Esophagus muscularis mucosa (tissue), 4 donors: ENCODE results near the gene DYNLL2. TPM values are rescaled to one million over a fixed set of nuclear protein-coding genes. Genes with fewer than 3 reads are reported as not detected.

ENCODE experiments used
- DNase-seq: peaks from one replicate; pipeline ENCODE4 v3.0.0-alpha.2; 2017; ENCODE audit errors: extremely low spot score
- H3K27ac ChIP-seq, 4 donors: fragments of 200-600 bp; sonication (generic); replicated peaks in 1 of 4; 1 replicate in 3 of 4; 2 replicates in 1 of 4; pipeline ENCODE4 v1.5.1; 2016 to 2019; ENCODE audit warnings: mild to moderate bottlenecking in 1 of 4
- H3K27me3 ChIP-seq, 4 donors: fragments of 200-600 bp; sonication (generic); one replicate each; pipeline versions ENCODE4 v1.5.1 to v1.6.0; 2016 to 2019
- H3K36me3 ChIP-seq, 4 donors: fragments of 200-600 bp; sonication (generic); one replicate each; pipeline ENCODE4 v1.5.1; 2016 to 2019
- H3K4me1 ChIP-seq, 4 donors: fragments of 200-600 bp; sonication (generic); one replicate each; pipeline ENCODE4 v1.5.1; 2016 to 2019
- H3K4me3 ChIP-seq, 4 donors: fragments of 200-600 bp; sonication (generic); 1 replicate in 2 of 4; 2 replicates in 2 of 4; pipeline ENCODE4 v1.5.1; 2016 to 2019; ENCODE audit warnings: mild to moderate bottlenecking in 4 of 4, moderate library complexity in 1 of 4
- H3K9me3 ChIP-seq, 4 donors: fragments of 200-600 bp; sonication (generic); 1 replicate in 3 of 4; 2 replicates in 1 of 4; pipeline ENCODE4 v1.5.1; 2016 to 2019
- EP300 ChIP-seq: sonication (generic); formaldehyde crosslinking; IDR thresholded peaks from one replicate; pipeline ENCODE4 v1.6.1; 2017; ENCODE audit warnings: antibody characterized with exemption
- POLR2A ChIP-seq: fragments of 450-650 bp; IDR thresholded peaks from one replicate; pipeline ENCODE4 v1.6.1; 2017; ENCODE audit warnings: antibody characterized with exemption, moderate library complexity, mild to moderate bottlenecking, low read depth
- POLR2AphosphoS5 ChIP-seq, 2 donors: sonication (generic); formaldehyde crosslinking; IDR thresholded peaks; one replicate each; pipeline ENCODE4 v1.6.1; 2017; ENCODE audit warnings: antibody characterized with exemption in 2 of 2
- WGBS: methylation state at CpG from one replicate; pipeline ENCODE4 v1.1.5; 2018; 5-methylcytosine and 5-hydroxymethylcytosine counted together
- intact Hi-C: fragments of 100-400 bp; cut with DNase I; formaldehyde crosslinking; loops from one replicate; pipeline ENCODE4 v1.15.1; 2023
- total RNA-seq, 4 donors: library from RNA; depleted of rRNA; stranded (reverse); fragments of >200 nt; gene quantifications; one replicate each; pipeline versions ENCODE4 v1.1.0 to v1.2.1, GENCODE V29; 2016
- TF ChIP-seq, protein P1 (sequence below), 3 experiments: fragments of 200-600 bp in 2 of 3; fragments of 450-650 bp in 1 of 3; sonication (generic) in 2 of 3; IDR thresholded peaks; one replicate each; pipeline ENCODE4 v1.5.1; 2017 to 2019; ENCODE audit warnings: antibody characterized with exemption in 3 of 3, mild to moderate bottlenecking in 2 of 3, moderate library complexity in 1 of 3

Gene DYNLL2
- total RNA-seq, 4 donors from 2014 or later: 22.2 to 37.0 (median 36.3) TPM

DNA sequence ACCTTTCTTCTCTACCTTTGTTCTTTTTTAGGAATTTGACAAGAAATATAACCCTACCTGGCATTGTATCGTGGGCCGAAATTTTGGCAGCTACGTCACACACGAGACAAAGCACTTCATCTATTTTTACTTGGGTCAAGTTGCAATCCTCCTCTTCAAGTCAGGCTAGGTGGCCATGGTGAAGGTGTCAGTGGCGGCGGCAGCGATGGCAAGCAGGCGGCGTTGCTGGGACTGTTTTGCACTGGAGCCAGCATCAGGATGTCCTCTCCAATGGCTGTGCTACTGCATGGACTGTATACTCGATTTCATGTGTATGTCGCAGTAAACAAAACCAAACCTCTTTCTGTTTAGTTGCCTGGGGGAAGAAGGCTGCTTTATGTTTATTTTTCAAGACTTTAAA lies 5.9 kb downstream of the DYNLL2 start:
- TF ChIP-seq POLR2AphosphoS5 (IDR thresholded peaks at IDR 0.05) (no peak), POLR2A (no peak), EP300 (no peak)
- TF ChIP-seq, protein P1, sequence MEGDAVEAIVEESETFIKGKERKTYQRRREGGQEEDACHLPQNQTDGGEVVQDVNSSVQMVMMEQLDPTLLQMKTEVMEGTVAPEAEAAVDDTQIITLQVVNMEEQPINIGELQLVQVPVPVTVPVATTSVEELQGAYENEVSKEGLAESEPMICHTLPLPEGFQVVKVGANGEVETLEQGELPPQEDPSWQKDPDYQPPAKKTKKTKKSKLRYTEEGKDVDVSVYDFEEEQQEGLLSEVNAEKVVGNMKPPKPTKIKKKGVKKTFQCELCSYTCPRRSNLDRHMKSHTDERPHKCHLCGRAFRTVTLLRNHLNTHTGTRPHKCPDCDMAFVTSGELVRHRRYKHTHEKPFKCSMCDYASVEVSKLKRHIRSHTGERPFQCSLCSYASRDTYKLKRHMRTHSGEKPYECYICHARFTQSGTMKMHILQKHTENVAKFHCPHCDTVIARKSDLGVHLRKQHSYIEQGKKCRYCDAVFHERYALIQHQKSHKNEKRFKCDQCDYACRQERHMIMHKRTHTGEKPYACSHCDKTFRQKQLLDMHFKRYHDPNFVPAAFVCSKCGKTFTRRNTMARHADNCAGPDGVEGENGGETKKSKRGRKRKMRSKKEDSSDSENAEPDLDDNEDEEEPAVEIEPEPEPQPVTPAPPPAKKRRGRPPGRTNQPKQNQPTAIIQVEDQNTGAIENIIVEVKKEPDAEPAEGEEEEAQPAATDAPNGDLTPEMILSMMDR (IDR thresholded peaks at IDR 0.05): no peak
- intact Hi-C loops: no loop called here
- H3K36me3 ChIP-seq: peaks cover 44 to 82% (median 71%) of the 10 kb centered on the region in 4 donors
- H3K4me3 ChIP-seq: no peak overlapping the region
- peak; percentile 50 for DNase-seq
- no peaks in the 10 kb centered on the region for H3K9me3 ChIP-seq
- peaks cover 42 to 66% (median 57%) of the 10 kb centered on the region in 4 donors for H3K4me1 ChIP-seq
- WGBS: 80% methylated on average over 11 of the region's 11 CpGs
- H3K27me3 ChIP-seq: no peaks in the 10 kb centered on the region
- H3K27ac ChIP-seq: no peak overlapping the region

DNA sequence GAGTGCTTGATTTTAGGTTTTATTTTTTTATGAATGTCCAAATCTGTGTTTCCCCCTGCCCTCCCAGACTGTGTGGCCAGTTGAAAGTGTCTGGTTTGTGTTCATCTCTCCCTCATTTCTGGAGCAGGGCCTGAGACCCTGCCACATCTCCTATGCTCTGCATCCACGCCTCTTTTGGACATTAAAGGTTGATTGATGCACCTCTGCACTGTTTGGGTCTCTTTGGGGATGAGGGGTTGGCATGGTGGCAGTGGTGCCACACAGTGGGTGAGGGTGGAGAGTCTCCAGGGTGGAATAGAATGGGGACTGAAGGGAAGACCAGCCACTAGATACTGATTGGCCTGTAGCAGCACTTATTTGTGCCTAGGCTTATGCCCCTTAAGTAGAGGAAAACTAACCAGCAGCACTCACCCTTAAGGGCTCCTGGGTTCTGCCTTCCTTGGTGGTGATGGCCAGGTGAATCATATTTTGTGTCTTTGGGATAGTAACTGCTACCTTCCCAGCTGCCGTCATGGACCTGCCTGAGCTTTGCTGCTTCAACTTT lies 7.9 kb downstream of the DYNLL2 start:
- Histone ChIP-seq H3K9me3 (no peaks in the 10 kb centered on the region), H3K4me1 (peaks cover 23 to 47% (median 38%) of the 10 kb centered on the region in 4 donors), H3K27ac (no peak overlapping the region), H3K27me3 (no peaks in the 10 kb centered on the region), H3K4me3 (no peak overlapping the region), H3K36me3 (peaks cover 44 to 80% (median 70%) of the 10 kb centered on the region in 4 donors)
- intact Hi-C loops: no loop called here
- TF ChIP-seq POLR2A (no peak), POLR2AphosphoS5 (IDR thresholded peaks at IDR 0.05) (no peak), EP300 (no peak)
- TF ChIP-seq, protein P1 (IDR thresholded peaks at IDR 0.05): no peak
- WGBS: 60% methylated on average over 2 of the region's 2 CpGs
- peak; percentile 86 for DNase-seq

DNA sequence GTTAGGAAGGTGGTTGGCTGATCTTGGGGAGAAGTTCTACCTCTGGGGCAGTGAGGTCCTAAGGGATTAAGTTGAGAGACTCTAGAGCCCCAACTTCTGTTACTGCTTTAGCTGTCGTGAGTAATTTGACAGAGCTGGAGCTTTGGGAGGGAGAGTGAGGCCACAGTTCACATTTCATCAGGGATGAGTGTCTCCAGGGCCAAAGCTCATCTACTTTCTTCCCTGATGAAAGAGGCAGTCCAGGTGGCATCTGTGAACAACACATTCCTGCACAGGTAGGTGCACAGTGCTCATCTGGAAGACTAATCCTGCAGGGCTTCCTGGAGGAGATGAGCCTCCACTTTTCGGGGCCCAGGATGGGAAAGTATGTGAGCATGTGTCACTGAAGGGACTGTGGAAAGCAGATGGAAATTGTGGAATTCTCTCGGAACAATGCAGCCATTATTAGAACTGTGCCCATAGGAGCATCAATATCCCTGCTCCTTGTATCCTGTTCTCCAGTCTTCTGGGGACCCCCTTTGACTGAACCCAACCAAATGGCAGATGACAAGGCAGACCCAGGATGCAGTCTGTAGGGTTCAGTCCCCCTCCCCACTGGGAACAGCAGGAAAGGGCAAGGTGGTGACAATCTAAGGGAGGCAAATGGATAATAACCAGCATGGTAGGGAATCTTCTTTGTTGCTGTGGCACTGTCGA lies 9.0 kb downstream of the DYNLL2 start:
- no peak overlapping the region for H3K4me3 ChIP-seq
- intact Hi-C loops: no loop called here
- TF ChIP-seq, protein P1 (IDR thresholded peaks at IDR 0.05): no peak
- no peak for TF ChIP-seq EP300
- no peak for TF ChIP-seq POLR2AphosphoS5 (IDR thresholded peaks at IDR 0.05)
- TF ChIP-seq POLR2A: no peak
- DNase-seq: peak; percentile 77
- no peaks in the 10 kb centered on the region for H3K9me3 ChIP-seq
- H3K36me3 ChIP-seq: peaks cover 44 to 73% (median 67%) of the 10 kb centered on the region in 4 donors
- 70% methylated on average over 4 of the region's 4 CpGs for WGBS
- no peaks in the 10 kb centered on the region for H3K27me3 ChIP-seq
- H3K27ac ChIP-seq: no peak overlapping the region
- peaks cover 12 to 35% (median 26%) of the 10 kb centered on the region in 4 donors for H3K4me1 ChIP-seq

DNA sequence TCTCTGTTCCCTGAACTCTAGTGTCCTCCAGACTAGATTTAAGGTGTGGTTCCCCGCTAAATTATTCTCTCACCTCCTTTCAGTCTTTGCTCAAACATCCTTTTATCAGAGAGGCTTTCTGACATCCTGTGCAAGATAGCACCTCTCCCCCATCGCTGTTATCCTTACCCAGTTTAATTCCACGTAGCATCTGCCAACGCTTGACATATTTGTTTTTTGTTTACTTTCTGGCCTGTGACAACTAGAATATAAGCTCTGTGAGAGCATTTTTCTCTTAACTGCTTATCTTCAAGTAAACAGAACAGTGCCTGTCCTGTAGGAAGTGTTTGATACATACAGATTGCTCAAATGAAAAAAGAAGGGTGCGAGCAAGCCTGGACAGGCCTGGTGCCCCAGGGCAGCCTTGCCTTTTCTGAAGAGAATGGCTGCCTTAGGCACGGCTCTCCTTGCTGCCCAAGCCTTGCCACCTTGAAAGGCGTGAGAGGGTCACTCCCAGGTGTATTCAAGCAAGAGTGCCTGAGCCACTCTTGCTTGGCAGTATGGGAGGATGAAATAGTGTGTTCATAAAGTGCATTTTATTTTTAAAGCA lies 9.7 kb downstream of the DYNLL2 start:
- H3K27me3 ChIP-seq: no peaks in the 10 kb centered on the region
- DNase-seq: peak; percentile 60
- no peak overlapping the region for H3K27ac ChIP-seq
- intact Hi-C loops: no loop called here
- WGBS: 59% methylated on average over 7 of the region's 7 CpGs
- peaks cover 44 to 67% (median 62%) of the 10 kb centered on the region in 4 donors for H3K36me3 ChIP-seq
- H3K4me1 ChIP-seq: peaks cover 8 to 29% (median 22%) of the 10 kb centered on the region in 4 donors
- TF ChIP-seq, protein P1 (IDR thresholded peaks at IDR 0.05): no peak
- TF ChIP-seq POLR2A: no peak
- TF ChIP-seq POLR2AphosphoS5 (IDR thresholded peaks at IDR 0.05): no peak
- no peak for TF ChIP-seq EP300
- no peaks in the 10 kb centered on the region for H3K9me3 ChIP-seq
- H3K4me3 ChIP-seq: no peak overlapping the region
